Pancreas (tissue), 10 donors: ENCODE data around the gene CTTNBP2. TPM values are rescaled to one million over a fixed set of nuclear protein-coding genes. Genes with fewer than 3 reads are reported as not detected.
A peak's percentile ranks its signal among the peaks of the same experiment; 100 is the strongest.

Experiments used
- ATAC-seq, 4 donors: fragments of 200-7000 bp; cut with Tn5 transposase; one replicate each; pipeline versions ENCODE4 v1.8.0 to v1.9.1; 2020; ENCODE audit warnings: mild to moderate bottlenecking in 4 of 4, moderate library complexity in 4 of 4
- DNase-seq, 6 donors: peaks; one replicate each; pipeline ENCODE4 v3.0.0-alpha.2; 2020
- FAIRE-seq: peaks from 2 replicates; lab custom pipeline; 2012; peaks lifted over from hg19 to GRCh38; lab: Jason Lieb, UNC
- H3K27ac ChIP-seq, 4 donors: fragments of 200-600 bp; sonication (generic); 1 replicate in 3 of 4; 2 replicates in 1 of 4; pipeline versions ENCODE4 v1.5.0 to v1.8.0; 2020
- H3K27me3 ChIP-seq, 4 donors: fragments of 200-600 bp; one replicate each; pipeline ENCODE4 v1.8.0; 2021
- H3K36me3 ChIP-seq, 3 donors: fragments of 200-600 bp; sonication (generic) in 1 of 3; one replicate each; pipeline versions ENCODE4 v1.5.0 to v1.8.0; 2020 to 2021
- H3K4me1 ChIP-seq, 3 donors: fragments of 200-600 bp; one replicate each; pipeline ENCODE4 v1.8.0; 2021
- H3K4me3 ChIP-seq, 4 donors: fragments of 200-600 bp; sonication (generic) in 2 of 4; one replicate each; pipeline versions ENCODE4 v1.5.0 to v1.8.0; 2020 to 2021
- H3K9me3 ChIP-seq, 4 donors: fragments of 200-600 bp; one replicate each; pipeline ENCODE4 v1.8.0; 2021
- CTCF ChIP-seq, 4 donors: fragments of 200-600 bp; sonication (generic) in 3 of 4; IDR thresholded peaks; one replicate each; pipeline versions ENCODE4 v1.5.0 to v1.8.0; 2021; ENCODE audit warnings: antibody characterized with exemption in 4 of 4
- WGBS, 2 donors: extraction: QIAGEN DNeasy Blood & Tissue Kit; methylation state at CpG; one replicate each; pipeline ENCODE4 v1.1.7; 2013; 5-methylcytosine and 5-hydroxymethylcytosine counted together
- intact Hi-C, 3 donors: fragments of 100-400 bp; cut with DNase I; formaldehyde crosslinking; loops; one replicate each; pipeline versions ENCODE4 v1.11.1 to v1.14.2; 2022
- polyA plus RNA-seq, 2 donors: library from polyadenylated mRNA; stranded (reverse); fragments of 200-250 nt; gene quantifications; one replicate each; pipeline ENCODE4 v1.2.3, GENCODE V29; 2013
- total RNA-seq, 6 donors: library from RNA; stranded (reverse); fragmentation: NEBNext Ultra II Directional in 4 of 6; extraction: Animal tissue kit (Norgen Biotek cat#: 25700) in 4 of 6; gene quantifications; one replicate each; pipeline versions ENCODE4 v1.2.1 to v1.2.4, GENCODE V29; 2021 to 2023
- donor health status: healthy with polysubstance abuse.
- donor health status: DM: no; HTN: no; CAD: no; lungs with moderate emphysema.
- donor health status: DM: no; HTN: no; CAD: no.
- donor health status: control.
- donor health status: control.
- donor health status: Bipolar disorder and iron deficiency.
- donor health status: DM: yes; HTN: yes; CAD: no.
- donor health status: DM: no; HTN: no; CAD: no.
- donor health status: DM: no; HTN: no; CAD: no.
- donor health status: DM: yes; HTN: yes; CAD: no.

Gene CTTNBP2
- total and polyA plus RNA-seq, 8 donors = 4.8 to 15.4 (median 10.5) TPM

- H3K27ac ChIP-seq = no peak overlapping the region
- no peak for FAIRE-seq
- no peaks in the 10 kb centered on the region for H3K9me3 ChIP-seq
- DNase-seq = no peak
- no peak overlapping the region for H3K4me3 ChIP-seq
- no peaks in the 10 kb centered on the region for H3K27me3 ChIP-seq
- no peak for TF ChIP-seq CTCF (IDR thresholded peaks at IDR 0.05)
- H3K4me1 ChIP-seq = no peaks in the 10 kb centered on the region
- peak in 3 of 4 donors; percentile 32 to 62 (median 52) for ATAC-seq
- 70 to 84% methylated on average over 6 of the region's 6 CpGs for WGBS, 2 donors
- intact Hi-C loops = no loop called here
- H3K36me3 ChIP-seq = peaks cover 0 to 13% (median 0%) of the 10 kb centered on the region in 3 donors
Measured at GRCh38 chr7:117731455-117731854, 141.8 kb downstream of the CTTNBP2 start.

GRCh38 chr7:117730390-117730789, 142.9 kb downstream of the CTTNBP2 start:
- FAIRE-seq = no peak
- H3K27ac ChIP-seq = no peak overlapping the region
- DNase-seq = no peak
- H3K9me3 ChIP-seq = no peaks in the 10 kb centered on the region
- no peak overlapping the region for H3K4me3 ChIP-seq
- no peaks in the 10 kb centered on the region for H3K4me1 ChIP-seq
- intact Hi-C loops = no loop called here
- WGBS, 2 donors = 58 to 63% methylated on average over 3 of the region's 3 CpGs
- H3K36me3 ChIP-seq = peaks cover 0 to 13% (median 0%) of the 10 kb centered on the region in 3 donors
- no peak for TF ChIP-seq CTCF (IDR thresholded peaks at IDR 0.05)
- H3K27me3 ChIP-seq = no peaks in the 10 kb centered on the region
- peak in 2 of 4 donors; percentile 41 to 63 for ATAC-seq

GRCh38 chr7:117728890-117729624, 144.2 kb downstream of the CTTNBP2 start:
- Histone ChIP-seq H3K27ac (no peak overlapping the region), H3K4me1 (no peaks in the 10 kb centered on the region), H3K4me3 (no peak overlapping the region), H3K36me3 (peaks cover 0 to 2% (median 0%) of the 10 kb centered on the region in 3 donors), H3K9me3 (no peaks in the 10 kb centered on the region), H3K27me3 (no peaks in the 10 kb centered on the region)
- WGBS, 2 donors = 52 to 55% methylated on average over 7 of the region's 7 CpGs
- intact Hi-C loops = no loop called here
- DNase-seq = no peak
- no peak for TF ChIP-seq CTCF (IDR thresholded peaks at IDR 0.05)
- FAIRE-seq = no peak
- ATAC-seq = peak in 3 of 4 donors; percentile 19 to 48 (median 34)

GRCh38 chr7:117724898-117725297, 148.3 kb downstream of the CTTNBP2 start:
- DNase-seq (no peak), ATAC-seq (no peak), FAIRE-seq (no peak)
- H3K4me1 ChIP-seq = no peaks in the 10 kb centered on the region
- no peak for TF ChIP-seq CTCF (IDR thresholded peaks at IDR 0.05)
- H3K4me3 ChIP-seq = no peak overlapping the region
- H3K36me3 ChIP-seq = no peaks in the 10 kb centered on the region
- intact Hi-C loops = no loop called here
- no peaks in the 10 kb centered on the region for H3K27me3 ChIP-seq
- WGBS, 2 donors = 87 to 91% methylated on average over 3 of the region's 3 CpGs
- H3K27ac ChIP-seq = no peak overlapping the region
- H3K9me3 ChIP-seq = no peaks in the 10 kb centered on the region

- Histone ChIP-seq H3K4me1 (peaks cover 0 to 19% (median 5%) of the 10 kb centered on the region in 3 donors), H3K27ac (no peak overlapping the region), H3K4me3 (no peak overlapping the region), H3K36me3 (no peaks in the 10 kb centered on the region), H3K27me3 (no peaks in the 10 kb centered on the region), H3K9me3 (no peaks in the 10 kb centered on the region)
- TF ChIP-seq CTCF (IDR thresholded peaks at IDR 0.05) = no peak
- no peak for ATAC-seq
- DNase-seq = no peak
- intact Hi-C loops = loop anchor here in 1 of 3 donors (10.0 kb wide), 1 partner anchor 265 kb away; no protein-coding TSS in a partner anchor
- 70 to 73% methylated on average over 3 of the region's 3 CpGs for WGBS, 2 donors
- no peak for FAIRE-seq
Measured at GRCh38 chr7:117719377-117719776, 153.9 kb downstream of the CTTNBP2 start.
